Transverse colon (tissue), 4 donors: ENCODE measurements around the gene TNFAIP3. TPM values are rescaled to one million over a fixed set of nuclear protein-coding genes. Genes with fewer than 3 reads are reported as not detected.
"Not testable (repeated sequence)": the region's sequence is repeated elsewhere in the genome, so short reads cannot be mapped to it uniquely, and the experiment has no call there.

Experiments
- DNase-seq: peaks from one replicate; pipeline ENCODE4 v3.0.0-alpha.2; 2019
- H3K27ac ChIP-seq, 4 donors: fragments of 200-600 bp; sonication (generic); 2 replicates each; pipeline ENCODE4 v1.5.1; 2016 to 2018; ENCODE audit warnings: inconsistent platforms in 4 of 4
- H3K27me3 ChIP-seq: fragments of 200-600 bp; sonication (generic); 2 replicates; pipeline ENCODE4 v1.5.1; 2017; ENCODE audit warnings: inconsistent platforms
- H3K36me3 ChIP-seq, 4 donors: fragments of 200-600 bp; sonication (generic); 2 replicates each; pipeline ENCODE4 v1.5.1; 2017 to 2019; ENCODE audit warnings: inconsistent platforms in 4 of 4
- H3K4me1 ChIP-seq, 4 donors: fragments of 200-600 bp; sonication (generic); 2 replicates each; pipeline ENCODE4 v1.5.1; 2017 to 2020; ENCODE audit warnings: inconsistent platforms in 4 of 4
- H3K4me3 ChIP-seq, 4 donors: fragments of 200-600 bp; sonication (generic); 1 replicate in 1 of 4; 2 replicates in 3 of 4; pipeline versions ENCODE4 v1.5.1 to v1.6.1; 2017 to 2019; ENCODE audit warnings: inconsistent platforms in 4 of 4
- H3K9me3 ChIP-seq, 2 donors: fragments of 200-600 bp; sonication (generic); 2 replicates each; pipeline ENCODE4 v1.5.1; 2017 to 2019; ENCODE audit warnings: inconsistent platforms in 2 of 2
- EP300 ChIP-seq: sonication (generic); formaldehyde crosslinking; IDR thresholded peaks from one replicate; pipeline ENCODE4 v1.6.1; 2017; ENCODE audit warnings: antibody characterized with exemption, low read depth
- POLR2A ChIP-seq: fragments of 450-650 bp; IDR thresholded peaks from one replicate; pipeline ENCODE4 v1.6.1; 2016; ENCODE audit warnings: antibody characterized with exemption, mild to moderate bottlenecking, moderate library complexity
- POLR2AphosphoS5 ChIP-seq, 3 donors: sonication (generic); formaldehyde crosslinking; IDR thresholded peaks; one replicate each; pipeline ENCODE4 v1.6.1; 2016; ENCODE audit warnings: antibody characterized with exemption in 3 of 3
- WGBS, 2 donors: methylation state at CpG; one replicate each; pipeline ENCODE4 v1.1.5; 2018; ENCODE audit warnings: low coverage in 1 of 2; 5-methylcytosine and 5-hydroxymethylcytosine counted together
- in situ Hi-C, 4 donors: fragments of 200-750 bp; cut with MboI; loops; one replicate each; pipeline versions ENCODE4 v1.15.0 to v1.15.1; 2017; ENCODE audit warnings: low sequenced_read_pairs in 3 of 4, low pct_ligation_motif_present in 1 of 4, low pct_unique_long_range_greater_than_20kb in 1 of 4
- intact Hi-C: fragments of 100-400 bp; cut with DNase I; formaldehyde crosslinking; loops from one replicate; pipeline ENCODE4 v1.15.1; 2023; ENCODE audit warnings: low total_unique reads
- total RNA-seq, 4 donors: library from RNA; depleted of rRNA; stranded (reverse); fragments of >200 nt; gene quantifications; one replicate each; pipeline ENCODE4 v1.1.0, GENCODE V29; 2016
- TF ChIP-seq, protein P1 (sequence below), 5 experiments: fragments of 200-600 bp in 3 of 5; fragments of 450-650 bp in 2 of 5; sonication (generic) in 3 of 5; IDR thresholded peaks; 1 replicate in 2 of 5; 2 replicates in 3 of 5; pipeline ENCODE4 v1.5.1; 2016 to 2017; ENCODE audit warnings: antibody characterized with exemption in 5 of 5, inconsistent platforms in 3 of 5, mild to moderate bottlenecking in 2 of 5, moderate library complexity in 1 of 5

TNFAIP3 gene
- total RNA-seq, 4 donors from 2014 or later: 21.4 to 46.8 (median 36.3) TPM

DNA sequence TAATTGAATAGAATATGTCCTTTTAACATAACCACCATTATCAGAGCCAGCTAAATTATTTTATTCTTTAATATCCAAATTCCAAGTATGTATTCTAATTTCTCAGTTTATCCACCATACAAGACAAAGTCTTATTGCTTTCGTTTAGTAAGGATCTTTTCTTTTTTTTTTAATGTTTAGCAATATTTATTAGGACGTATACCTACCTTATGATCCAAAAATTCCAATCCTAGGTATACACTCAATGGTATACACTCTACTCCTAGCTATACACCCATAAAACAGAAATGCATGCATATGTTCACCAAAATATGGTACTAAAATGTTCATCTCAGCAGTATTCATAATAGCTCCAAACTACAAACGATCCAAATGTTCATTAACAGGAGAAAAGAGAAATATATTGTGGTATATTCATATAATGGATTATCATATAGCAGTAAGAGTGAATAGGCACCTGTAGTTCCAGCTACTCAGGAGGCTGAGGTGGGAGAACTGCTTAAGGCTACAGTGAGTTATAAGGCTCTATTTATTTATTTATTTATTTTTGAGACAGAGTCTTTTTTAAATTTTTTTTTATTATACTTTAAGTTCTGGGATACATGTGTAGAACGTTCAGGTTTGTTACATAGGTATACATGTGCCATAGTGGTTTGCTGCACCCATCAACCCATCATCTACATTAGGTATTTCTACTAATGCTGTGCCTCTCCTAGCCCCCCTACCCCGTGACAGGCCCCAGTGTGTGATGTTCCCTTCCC, 17.3 kb downstream of the TNFAIP3 start:
- DNase-seq: no peak
- Histone ChIP-seq H3K27ac (no peak overlapping the region), H3K27me3 (no peaks in the 10 kb centered on the region), H3K4me1 (peaks cover 0 to 14% (median 0%) of the 10 kb centered on the region in 4 donors), H3K36me3 (peaks cover 0 to 33% (median 13%) of the 10 kb centered on the region in 4 donors), H3K4me3 (no peak overlapping the region), H3K9me3 (no peaks in the 10 kb centered on the region)
- in situ Hi-C loops (no loop called here), intact Hi-C loops (no loop called here)
- WGBS, 2 donors: 92 to 96% methylated on average over 5 of the region's 5 CpGs
- no peak for TF ChIP-seq POLR2AphosphoS5 (IDR thresholded peaks at IDR 0.05)
- TF ChIP-seq, protein P1, sequence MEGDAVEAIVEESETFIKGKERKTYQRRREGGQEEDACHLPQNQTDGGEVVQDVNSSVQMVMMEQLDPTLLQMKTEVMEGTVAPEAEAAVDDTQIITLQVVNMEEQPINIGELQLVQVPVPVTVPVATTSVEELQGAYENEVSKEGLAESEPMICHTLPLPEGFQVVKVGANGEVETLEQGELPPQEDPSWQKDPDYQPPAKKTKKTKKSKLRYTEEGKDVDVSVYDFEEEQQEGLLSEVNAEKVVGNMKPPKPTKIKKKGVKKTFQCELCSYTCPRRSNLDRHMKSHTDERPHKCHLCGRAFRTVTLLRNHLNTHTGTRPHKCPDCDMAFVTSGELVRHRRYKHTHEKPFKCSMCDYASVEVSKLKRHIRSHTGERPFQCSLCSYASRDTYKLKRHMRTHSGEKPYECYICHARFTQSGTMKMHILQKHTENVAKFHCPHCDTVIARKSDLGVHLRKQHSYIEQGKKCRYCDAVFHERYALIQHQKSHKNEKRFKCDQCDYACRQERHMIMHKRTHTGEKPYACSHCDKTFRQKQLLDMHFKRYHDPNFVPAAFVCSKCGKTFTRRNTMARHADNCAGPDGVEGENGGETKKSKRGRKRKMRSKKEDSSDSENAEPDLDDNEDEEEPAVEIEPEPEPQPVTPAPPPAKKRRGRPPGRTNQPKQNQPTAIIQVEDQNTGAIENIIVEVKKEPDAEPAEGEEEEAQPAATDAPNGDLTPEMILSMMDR (IDR thresholded peaks at IDR 0.05): no peak
- no peak for TF ChIP-seq EP300
- TF ChIP-seq POLR2A: no peak

- in situ Hi-C loops, H3K27me3 ChIP-seq, DNase-seq, intact Hi-C loops, H3K27ac ChIP-seq, H3K9me3 ChIP-seq, H3K4me3 ChIP-seq: not testable (repeated sequence)
- Histone ChIP-seq H3K4me1 (peaks cover 0 to 12% (median 0%) of the 10 kb centered on the region in 4 donors), H3K36me3 (peaks cover 0 to 27% (median 11%) of the 10 kb centered on the region in 4 donors)
These were observed 17.8 kb downstream of the TNFAIP3 start for GRCh38 chr6:137884910-137885229.

DNA sequence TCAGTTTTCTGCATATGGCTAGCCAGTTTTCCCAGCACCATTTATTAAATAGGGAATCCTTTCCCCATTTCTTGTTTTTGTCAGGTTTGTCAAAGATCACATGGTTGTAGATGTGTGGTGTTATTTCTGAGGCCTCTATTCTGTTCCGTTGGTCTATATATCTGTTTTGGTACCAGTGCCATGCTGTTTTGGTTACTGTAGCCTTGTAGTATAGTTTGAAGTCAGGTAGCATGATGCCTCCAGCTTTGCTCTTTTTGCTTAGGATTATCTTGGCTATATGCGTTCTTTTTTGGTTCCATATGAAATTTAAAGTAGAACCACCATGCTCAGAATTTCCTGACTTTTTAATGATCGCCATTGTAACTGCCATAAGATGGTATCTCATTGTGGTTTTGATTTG, 19.2 kb downstream of the TNFAIP3 start:
- H3K9me3 ChIP-seq, in situ Hi-C loops, H3K4me3 ChIP-seq, DNase-seq, H3K27me3 ChIP-seq, intact Hi-C loops, H3K27ac ChIP-seq: not testable (repeated sequence)
- 92 to 100% methylated on average over 3 of the region's 3 CpGs for WGBS, 2 donors
- Histone ChIP-seq H3K4me1 (peaks cover 0 to 12% (median 0%) of the 10 kb centered on the region in 4 donors), H3K36me3 (peaks cover 0 to 14% (median 5%) of the 10 kb centered on the region in 4 donors)

DNA sequence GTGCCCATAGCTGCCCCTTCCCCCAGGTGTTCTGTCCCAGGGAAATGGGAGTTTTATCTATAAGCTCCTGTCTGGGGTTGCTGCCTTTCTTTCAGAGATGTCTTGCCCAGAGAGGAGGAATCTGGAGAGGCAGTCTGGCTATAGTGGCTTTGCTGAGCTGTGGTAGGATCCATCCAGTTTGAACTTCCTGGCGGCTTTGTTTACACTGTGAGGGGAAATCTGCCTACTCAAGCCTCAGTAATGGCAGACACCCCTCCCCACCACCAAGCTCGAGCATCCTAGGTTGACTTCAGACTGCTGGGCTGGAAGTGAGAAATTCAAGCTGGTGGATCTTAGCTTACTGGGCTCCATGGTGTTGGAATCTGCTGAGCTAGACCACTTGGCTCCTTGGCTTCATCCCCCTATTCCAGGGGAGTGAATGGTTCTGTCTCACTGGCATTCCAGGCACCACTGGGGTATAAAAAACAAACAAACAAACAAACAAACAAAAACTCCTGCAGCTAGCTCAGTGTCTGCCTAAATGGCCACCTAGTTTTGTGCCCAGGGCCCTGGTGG, 24.0 kb downstream of the TNFAIP3 start:
- Histone ChIP-seq H3K27ac (no peak overlapping the region), H3K27me3 (no peaks in the 10 kb centered on the region), H3K36me3 (no peaks in the 10 kb centered on the region), H3K9me3 (no peaks in the 10 kb centered on the region), H3K4me1 (no peaks in the 10 kb centered on the region), H3K4me3 (no peak overlapping the region)
- intact Hi-C loops (no loop called here), in situ Hi-C loops (no loop called here)
- 58% methylated on average over 2 of the region's 2 CpGs; no CpG with 5 or more reads in 1 of the 2 donors for WGBS, 2 donors
- TF ChIP-seq POLR2AphosphoS5 (IDR thresholded peaks at IDR 0.05): no peak
- TF ChIP-seq POLR2A: no peak
- TF ChIP-seq, protein P1 (IDR thresholded peaks at IDR 0.05): no peak
- TF ChIP-seq EP300: no peak
- DNase-seq: no peak

- Histone ChIP-seq H3K27me3 (no peaks in the 10 kb centered on the region), H3K4me3 (no peak overlapping the region), H3K36me3 (no peaks in the 10 kb centered on the region), H3K27ac (no peak overlapping the region), H3K4me1 (no peaks in the 10 kb centered on the region), H3K9me3 (no peaks in the 10 kb centered on the region)
- in situ Hi-C loops (no loop called here), intact Hi-C loops (no loop called here)
- TF ChIP-seq POLR2AphosphoS5 (IDR thresholded peaks at IDR 0.05): no peak
- DNase-seq: no peak
- WGBS, 2 donors: 74 to 79% methylated on average over 3 of the region's 3 CpGs
These were observed 25.2 kb downstream of the TNFAIP3 start for GRCh38 chr6:137892271-137892708.
